ENCODE results near the gene AADAC.
"Not testable (repeated sequence)": the region's sequence is repeated elsewhere in the genome, so short reads cannot be mapped to it uniquely, and the experiment has no call there.

AADAC gene

DNA sequence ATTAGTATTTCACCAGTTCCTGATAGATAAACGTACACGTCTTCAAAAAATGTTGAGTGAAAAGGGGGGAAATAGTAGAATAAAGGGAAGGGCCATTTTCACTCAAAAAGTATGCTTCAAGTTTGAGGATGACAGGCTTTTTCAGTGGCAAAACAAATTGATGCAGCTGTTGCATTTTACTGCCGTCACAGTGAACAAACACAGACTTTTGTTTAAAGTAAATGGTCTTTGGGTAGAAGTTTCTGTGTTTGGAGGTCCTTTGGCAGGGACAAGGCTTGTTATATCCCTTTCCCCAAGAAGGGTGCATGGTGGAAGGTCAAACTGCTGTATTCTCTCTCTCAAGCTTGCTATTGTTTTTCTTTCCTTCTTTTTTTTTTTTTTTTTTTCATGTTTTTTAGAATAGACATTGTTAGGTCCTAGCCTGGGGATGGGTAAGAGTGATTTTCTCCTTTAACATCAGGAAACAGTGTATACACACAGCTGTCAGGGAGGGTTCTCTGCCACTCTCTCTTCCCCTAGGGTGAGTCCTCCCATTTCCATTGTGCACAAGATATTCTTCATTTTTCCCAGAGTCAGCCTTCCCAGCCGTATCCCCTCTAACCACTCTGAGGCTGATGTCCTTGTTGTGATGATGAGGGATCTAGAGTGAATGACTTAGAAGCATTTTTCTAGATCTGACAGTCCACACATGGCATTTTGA, 52.9 kb downstream of the AADAC start:
- TF ChIP-seq ZNF274 (IDR thresholded peaks at IDR 0.05; ENCODE audit: low read depth, low read length) = no peak
- TF ChIP-seq YY1 (IDR thresholded peaks at IDR 0.05; ENCODE audit: insufficient read depth, insufficient read length) = no peak
- no peak for TF ChIP-seq SUZ12 (IDR thresholded peaks at IDR 0.05; ENCODE audit: extremely low read depth, insufficient read depth, insufficient read length)
- Histone ChIP-seq H3K36me3 (ENCODE audit: insufficient read depth, insufficient read length, low read length) (no peaks in the 10 kb centered on the region), H3K4me3 (ENCODE audit: insufficient read length, low read depth) (no peak overlapping the region), H3K9ac (ENCODE audit: insufficient read length, low read depth) (no peak overlapping the region), H3K4me1 (ENCODE audit: insufficient read depth, insufficient read length) (no peaks in the 10 kb centered on the region), H3K27me3 (ENCODE audit: insufficient read depth, insufficient read length) (no peaks in the 10 kb centered on the region), H3K9me3 (ENCODE audit: insufficient read depth, low read length) (no peaks in the 10 kb centered on the region)
- no peak for DNase-seq (ENCODE audit: low read depth, low spot score)

GRCh38 chr3:151867666-151868065, 53.8 kb downstream of the AADAC start:
- TF ChIP-seq SUZ12 (IDR thresholded peaks at IDR 0.05; ENCODE audit: extremely low read depth, insufficient read depth, insufficient read length) (no peak), ZNF274 (IDR thresholded peaks at IDR 0.05; ENCODE audit: low read depth, low read length) (no peak), YY1 (IDR thresholded peaks at IDR 0.05; ENCODE audit: insufficient read depth, insufficient read length) (no peak)

DNA sequence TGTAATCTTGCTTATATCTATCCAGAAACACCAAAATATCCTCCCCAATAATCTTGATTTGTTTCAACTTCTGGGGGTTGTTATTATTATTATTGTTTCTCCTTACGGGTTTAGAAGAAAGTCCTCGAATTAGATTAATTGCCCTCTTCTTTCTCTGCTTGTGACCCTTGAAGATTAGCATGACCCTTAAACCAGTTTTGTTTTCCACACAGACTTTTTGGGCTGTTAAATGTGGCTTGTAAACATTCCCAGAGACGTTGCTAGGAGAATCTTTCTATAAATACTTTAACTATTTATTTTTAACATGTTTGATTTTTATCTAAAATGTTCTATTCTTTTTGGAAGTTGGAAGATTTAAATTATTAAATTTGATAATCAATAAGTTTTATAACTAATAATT, 55.3 kb downstream of the AADAC start:
- no peak overlapping the region for H3K4me3 ChIP-seq (ENCODE audit: insufficient read length, low read depth)
- H3K9ac ChIP-seq (ENCODE audit: insufficient read length, low read depth) = no peak overlapping the region
- H3K27me3 ChIP-seq (ENCODE audit: insufficient read depth, insufficient read length) = no peaks in the 10 kb centered on the region
- H3K9me3 ChIP-seq (ENCODE audit: insufficient read depth, low read length) = no peaks in the 10 kb centered on the region
- DNase-seq (ENCODE audit: low read depth, low spot score) = no peak
- no peak for TF ChIP-seq ZNF274 (IDR thresholded peaks at IDR 0.05; ENCODE audit: low read depth, low read length)
- no peak for TF ChIP-seq SUZ12 (IDR thresholded peaks at IDR 0.05; ENCODE audit: extremely low read depth, insufficient read depth, insufficient read length)
- no peak for TF ChIP-seq YY1 (IDR thresholded peaks at IDR 0.05; ENCODE audit: insufficient read depth, insufficient read length)
- H3K4me1 ChIP-seq (ENCODE audit: insufficient read depth, insufficient read length) = no peaks in the 10 kb centered on the region
- no peaks in the 10 kb centered on the region for H3K36me3 ChIP-seq (ENCODE audit: insufficient read depth, insufficient read length, low read length)

More at GRCh38 chr3:151867666-151868065, 53.8 kb downstream of the AADAC start:
- Histone ChIP-seq H3K9me3 (ENCODE audit: insufficient read depth, low read length) (no peaks in the 10 kb centered on the region), H3K4me3 (ENCODE audit: insufficient read length, low read depth) (no peak overlapping the region), H3K27me3 (ENCODE audit: insufficient read depth, insufficient read length) (no peaks in the 10 kb centered on the region), H3K4me1 (ENCODE audit: insufficient read depth, insufficient read length) (no peaks in the 10 kb centered on the region), H3K9ac (ENCODE audit: insufficient read length, low read depth) (no peak overlapping the region), H3K36me3 (ENCODE audit: insufficient read depth, insufficient read length, low read length) (no peaks in the 10 kb centered on the region)
- no peak for DNase-seq (ENCODE audit: low read depth, low spot score)

DNA sequence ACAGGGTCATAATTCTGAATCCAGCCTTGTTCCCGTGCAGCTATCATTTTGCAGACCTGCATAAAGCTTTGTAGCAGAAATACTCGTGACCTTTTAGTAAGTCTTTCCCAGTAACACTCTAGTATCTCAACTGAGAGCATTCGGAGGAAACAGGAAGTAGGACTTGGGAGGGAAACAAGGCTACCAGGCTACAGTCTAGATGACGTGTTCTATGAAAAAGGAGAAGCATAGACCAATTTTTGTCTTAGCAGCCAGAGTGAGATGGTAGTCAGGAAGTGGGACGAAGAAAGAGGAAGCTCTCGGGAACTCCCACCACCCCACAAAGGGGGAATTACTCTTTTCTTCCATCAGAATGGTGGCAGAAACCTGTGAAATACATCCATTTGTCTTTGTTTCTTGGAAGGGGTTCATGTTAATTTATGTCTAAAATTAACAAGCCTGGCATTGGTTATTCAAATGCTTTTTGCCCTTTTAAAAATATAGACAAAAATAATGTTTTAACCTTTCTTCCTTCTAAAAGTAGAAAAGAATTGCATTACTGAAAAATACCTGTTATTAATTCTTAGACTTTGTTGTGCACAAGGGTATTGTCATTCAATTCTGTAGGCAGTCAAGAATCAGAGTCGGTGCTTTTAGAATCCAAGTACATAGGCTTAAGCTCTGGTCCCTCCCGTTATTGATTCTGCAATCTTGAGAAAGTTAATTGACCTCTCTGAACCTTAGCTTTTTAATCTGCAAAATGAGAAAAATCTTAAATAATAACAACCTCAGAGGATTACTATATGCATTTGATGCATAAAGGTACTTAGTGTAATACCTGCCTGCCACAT, 57.9 kb downstream of the AADAC start:
- TF ChIP-seq SUZ12 (IDR thresholded peaks at IDR 0.05; ENCODE audit: extremely low read depth, insufficient read depth, insufficient read length) = no peak
- no peak for TF ChIP-seq YY1 (IDR thresholded peaks at IDR 0.05; ENCODE audit: insufficient read depth, insufficient read length)
- TF ChIP-seq ZNF274 (IDR thresholded peaks at IDR 0.05; ENCODE audit: low read depth, low read length) = no peak
- Histone ChIP-seq H3K27me3 (ENCODE audit: insufficient read depth, insufficient read length) (no peaks in the 10 kb centered on the region), H3K4me3 (ENCODE audit: insufficient read length, low read depth) (no peak overlapping the region), H3K36me3 (ENCODE audit: insufficient read depth, insufficient read length, low read length) (no peaks in the 10 kb centered on the region), H3K9ac (ENCODE audit: insufficient read length, low read depth) (no peak overlapping the region), H3K4me1 (ENCODE audit: insufficient read depth, insufficient read length) (no peaks in the 10 kb centered on the region), H3K9me3 (ENCODE audit: insufficient read depth, low read length) (no peaks in the 10 kb centered on the region)
- no peak for DNase-seq (ENCODE audit: low read depth, low spot score)

DNA sequence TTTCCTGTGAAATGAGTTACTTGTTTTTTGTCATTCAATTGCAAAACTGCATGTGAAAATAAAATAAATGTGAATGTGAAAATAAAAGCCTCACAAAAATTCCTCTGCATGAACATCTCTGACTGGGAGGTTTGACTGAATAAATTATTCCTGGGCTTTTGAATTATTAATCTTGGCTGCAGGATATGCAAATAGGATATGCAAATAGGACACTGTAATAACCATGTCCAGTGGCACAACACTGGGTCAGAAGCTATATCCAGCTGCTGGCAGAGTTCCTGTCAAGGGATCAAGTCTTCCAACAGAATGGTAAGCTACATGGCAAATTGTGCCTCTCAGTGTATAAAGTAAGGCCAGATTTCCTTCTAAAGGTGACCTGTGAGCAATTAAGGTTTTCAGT, 59.5 kb downstream of the AADAC start, which contains the start of gene SUCNR1:
TSS of gene SUCNR1 (plus strand) at position 246 of the 400 bp plus-strand sequence. CDS start 6,250 bp downstream, outside the sequence.
- H3K4me1 ChIP-seq (ENCODE audit: insufficient read depth, insufficient read length) = no peaks in the 10 kb centered on the region
- H3K4me3 ChIP-seq (ENCODE audit: insufficient read length, low read depth) = no peak within 1 kb of the TSS
- H3K27me3 ChIP-seq (ENCODE audit: insufficient read depth, insufficient read length) = no peaks in the 10 kb centered on the region
- no peak within 1 kb of the TSS for H3K9ac ChIP-seq (ENCODE audit: insufficient read length, low read depth)
- TF ChIP-seq ZNF274 (IDR thresholded peaks at IDR 0.05; ENCODE audit: low read depth, low read length) = no peak
- no peak for TF ChIP-seq SUZ12 (IDR thresholded peaks at IDR 0.05; ENCODE audit: extremely low read depth, insufficient read depth, insufficient read length)
- no peak for TF ChIP-seq YY1 (IDR thresholded peaks at IDR 0.05; ENCODE audit: insufficient read depth, insufficient read length)
- no peaks in the 10 kb centered on the region for H3K9me3 ChIP-seq (ENCODE audit: insufficient read depth, low read length)
- no peaks in the 10 kb centered on the region for H3K36me3 ChIP-seq (ENCODE audit: insufficient read depth, insufficient read length, low read length)
- no peak for DNase-seq (ENCODE audit: low read depth, low spot score)

GRCh38 chr3:151874079-151874478, 60.2 kb downstream of the AADAC start:
- H3K9ac ChIP-seq (ENCODE audit: insufficient read length, low read depth); DNase-seq (ENCODE audit: low read depth, low spot score); H3K4me1 ChIP-seq (ENCODE audit: insufficient read depth, insufficient read length): not testable (repeated sequence)

GRCh38 chr3:151875759-151876158, 61.8 kb downstream of the AADAC start:
- TF ChIP-seq SUZ12 (IDR thresholded peaks at IDR 0.05; ENCODE audit: extremely low read depth, insufficient read depth, insufficient read length) (no peak), ZNF274 (IDR thresholded peaks at IDR 0.05; ENCODE audit: low read depth, low read length) (no peak), YY1 (IDR thresholded peaks at IDR 0.05; ENCODE audit: insufficient read depth, insufficient read length) (no peak)
- no peak for DNase-seq (ENCODE audit: low read depth, low spot score)
- Histone ChIP-seq H3K36me3 (ENCODE audit: insufficient read depth, insufficient read length, low read length) (no peaks in the 10 kb centered on the region), H3K9ac (ENCODE audit: insufficient read length, low read depth) (no peak overlapping the region), H3K4me3 (ENCODE audit: insufficient read length, low read depth) (no peak overlapping the region), H3K9me3 (ENCODE audit: insufficient read depth, low read length) (no peaks in the 10 kb centered on the region), H3K4me1 (ENCODE audit: insufficient read depth, insufficient read length) (no peaks in the 10 kb centered on the region), H3K27me3 (ENCODE audit: insufficient read depth, insufficient read length) (no peaks in the 10 kb centered on the region)

More at GRCh38 chr3:151874079-151874478, 60.2 kb downstream of the AADAC start:
- H3K27me3 ChIP-seq (ENCODE audit: insufficient read depth, insufficient read length); H3K36me3 ChIP-seq (ENCODE audit: insufficient read depth, insufficient read length, low read length); H3K9me3 ChIP-seq (ENCODE audit: insufficient read depth, low read length); H3K4me3 ChIP-seq (ENCODE audit: insufficient read length, low read depth): not testable (repeated sequence)

Measured in NT2/D1 (cell line).